CD4-positive, alpha-beta T cell treated with Interleukin-17A for 1 hour (primary cell): Measurements from ENCODE around the gene FLYWCH1.
A peak's percentile ranks its signal among the peaks of the same experiment; 100 is the strongest.

Experiments used
- DNase-seq: peaks from one replicate; pipeline ENCODE4 v3.0.0-alpha.2; 2020

Gene FLYWCH1

DNA sequence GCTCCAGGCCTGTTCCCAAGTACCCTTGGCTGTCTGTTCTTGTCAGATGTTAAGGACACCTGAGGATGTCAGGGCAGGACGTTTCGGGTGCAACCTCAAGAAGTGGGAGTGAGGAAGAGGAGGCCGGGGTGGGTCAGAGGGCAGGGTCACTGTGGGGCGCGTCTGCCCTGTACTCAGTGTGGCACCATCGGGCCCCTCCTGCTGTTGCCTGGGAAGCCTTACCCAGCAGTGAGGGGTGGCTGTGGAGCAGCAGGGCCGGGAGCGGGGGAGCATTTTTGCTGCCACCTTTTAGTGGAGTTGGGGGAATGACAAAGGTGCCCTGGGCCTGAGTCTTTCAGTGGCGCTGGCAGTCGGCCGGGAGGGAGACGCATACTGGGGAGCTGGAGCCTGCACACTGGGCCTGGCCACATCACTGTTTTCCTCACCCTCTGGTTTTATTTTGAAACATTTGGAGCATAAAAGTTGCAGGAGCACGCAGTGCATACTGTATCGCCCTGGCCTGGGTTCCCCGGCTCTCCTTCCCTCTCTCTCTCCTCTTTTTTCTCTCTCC lies 11.1 kb upstream of the FLYWCH1 start:
- no peak for DNase-seq

DNA sequence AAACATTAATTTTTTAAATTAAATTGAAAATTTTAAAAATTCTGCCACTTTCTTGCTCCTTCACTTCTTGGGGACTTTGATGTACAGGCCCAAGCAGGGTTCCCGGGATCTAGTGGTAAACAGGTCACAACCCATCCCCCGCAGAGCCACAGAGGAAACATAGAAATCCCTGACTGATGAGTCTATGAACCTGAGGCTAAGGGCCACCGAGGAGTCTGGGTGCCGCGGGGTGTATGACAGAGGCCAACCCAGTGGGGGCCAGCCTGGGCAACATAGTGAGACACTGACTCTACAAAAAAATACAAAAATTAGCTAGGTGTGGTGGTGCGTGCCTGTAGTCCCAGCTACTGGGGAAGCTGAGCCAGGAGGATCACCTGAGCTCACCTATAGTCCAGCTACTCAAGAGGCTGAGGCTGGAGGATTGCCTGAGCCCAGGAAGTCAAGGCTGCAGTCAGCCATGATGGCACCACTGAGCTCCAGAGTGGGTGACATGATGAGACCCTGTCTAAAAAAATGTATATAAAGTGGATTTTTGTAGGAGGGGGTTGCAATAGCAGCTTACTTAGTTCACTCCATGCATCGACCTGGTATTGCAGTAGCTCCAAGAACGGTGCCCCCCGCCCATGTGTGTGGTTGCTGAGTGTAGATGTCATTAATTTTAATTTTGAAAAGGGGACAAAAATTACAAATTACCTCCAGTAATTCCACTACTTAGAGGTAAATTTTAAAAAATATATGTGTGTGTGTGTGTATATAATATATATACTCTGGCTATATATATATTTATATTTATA lies 9.2 kb upstream of the FLYWCH1 start:
- no peak for DNase-seq

DNA sequence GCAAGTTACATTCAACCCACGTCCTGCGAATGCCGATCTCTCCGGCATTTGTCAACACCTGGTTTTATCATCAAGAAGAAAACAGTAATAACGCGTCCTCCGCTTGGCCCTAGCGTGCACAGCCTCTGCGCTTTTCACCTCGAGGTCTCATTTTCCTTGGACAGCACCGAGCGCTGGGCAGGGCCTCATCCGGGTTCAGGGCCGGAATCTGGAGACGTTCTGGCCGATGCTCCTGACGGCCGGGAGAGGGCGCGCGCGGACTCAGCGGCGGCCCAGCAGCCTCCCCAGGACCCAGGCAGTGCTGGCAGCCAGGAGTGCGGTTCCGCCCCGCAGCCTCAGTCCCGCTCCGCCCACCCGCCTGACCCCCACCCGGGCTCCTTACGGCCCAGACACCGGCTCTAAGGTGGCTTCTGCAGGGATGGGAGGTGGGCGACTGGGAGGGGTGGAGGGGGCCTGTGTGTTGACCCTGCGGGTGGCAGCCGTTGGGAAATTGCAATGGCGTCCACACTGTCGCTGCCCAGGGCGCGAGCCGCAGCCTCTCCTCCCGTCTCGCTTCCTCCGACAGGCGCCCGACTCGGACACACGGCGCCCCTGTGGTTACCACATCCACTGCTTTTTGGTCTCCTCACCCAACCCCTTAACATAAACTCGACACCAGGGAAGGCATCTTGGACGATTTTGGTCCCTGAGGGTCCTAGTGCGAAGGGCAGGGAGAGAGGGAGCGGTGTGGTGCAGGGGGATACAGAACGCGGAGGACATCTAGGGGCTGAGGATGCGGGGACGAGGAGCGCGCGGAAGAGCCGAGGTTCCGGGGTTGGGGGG lies 7.4 kb upstream of the FLYWCH1 start:
- peak; percentile 79 for DNase-seq

DNA sequence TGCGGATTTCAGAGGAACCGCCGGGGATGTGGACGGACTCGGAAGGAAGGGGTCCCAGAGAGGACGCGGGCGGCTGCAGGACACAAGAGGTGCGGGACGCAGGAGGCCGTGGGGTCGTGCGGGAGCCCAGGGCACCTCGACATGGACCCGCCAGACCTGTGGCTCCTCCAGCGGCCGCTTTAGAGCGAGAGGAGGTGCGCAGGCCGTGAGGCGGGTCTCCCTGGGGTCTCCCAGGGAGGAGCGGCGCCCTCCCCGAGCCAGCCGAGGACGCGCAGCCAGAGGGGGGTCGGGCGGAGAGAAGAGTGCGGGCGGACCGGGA lies 6.8 kb upstream of the FLYWCH1 start:
- DNase-seq, result no peak

DNA sequence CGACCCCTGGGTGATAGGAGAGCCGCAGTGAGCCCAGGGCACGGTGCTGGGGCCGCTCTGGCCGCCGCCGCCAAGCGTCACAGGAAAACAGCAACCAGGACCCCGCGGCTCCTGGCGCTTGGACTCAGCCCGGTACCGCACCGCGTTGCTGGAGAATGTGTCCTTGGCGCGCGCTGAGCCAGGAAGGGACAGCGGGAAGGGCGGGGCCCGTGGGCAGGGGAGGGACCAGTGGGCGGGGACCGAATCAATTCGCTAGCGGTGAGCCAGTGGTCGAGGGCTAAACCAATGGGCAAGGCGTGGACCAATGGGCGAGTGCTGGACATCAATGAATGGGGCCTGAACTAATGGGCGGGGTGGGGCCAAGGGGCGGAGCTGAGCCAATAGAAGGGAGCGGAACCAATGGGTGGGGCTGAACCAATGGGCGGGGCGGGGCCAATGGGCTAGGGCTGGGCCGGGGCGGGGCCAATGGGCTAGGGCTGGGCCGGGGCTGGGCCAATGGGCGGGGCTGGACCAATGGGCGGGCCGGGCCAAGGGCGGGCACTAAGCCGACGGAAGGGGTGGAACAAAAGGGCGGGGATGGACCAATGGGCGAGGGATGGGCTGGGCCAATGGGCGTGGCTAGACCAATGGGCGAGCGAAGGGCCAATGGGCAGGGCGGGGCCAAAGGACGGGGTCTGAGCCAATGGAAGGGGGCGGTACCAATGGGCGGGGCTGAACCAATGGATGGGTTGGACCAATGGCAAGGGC lies 6.3 kb upstream of the FLYWCH1 start:
- peak; percentile 95 for DNase-seq

DNA sequence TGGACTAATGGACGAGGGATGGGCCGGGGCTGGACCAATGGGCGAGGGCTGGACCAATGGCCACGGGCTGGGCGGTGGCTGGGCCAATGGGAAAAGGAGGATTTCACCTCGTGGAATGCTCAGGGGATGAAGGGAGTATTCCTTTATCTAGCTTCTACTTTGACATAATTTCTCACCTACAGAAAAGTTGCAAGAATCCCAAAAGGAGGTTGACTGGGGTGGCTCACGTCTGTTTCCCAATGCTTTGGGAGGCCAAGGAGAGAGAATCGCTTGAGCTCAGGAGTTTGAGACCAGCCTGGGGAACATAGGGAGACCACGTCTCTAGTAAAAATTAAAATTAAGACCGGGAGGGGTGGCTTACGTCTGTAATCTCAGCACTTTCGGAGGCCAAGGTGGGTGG lies 5.7 kb upstream of the FLYWCH1 start:
- no peak for DNase-seq

DNA sequence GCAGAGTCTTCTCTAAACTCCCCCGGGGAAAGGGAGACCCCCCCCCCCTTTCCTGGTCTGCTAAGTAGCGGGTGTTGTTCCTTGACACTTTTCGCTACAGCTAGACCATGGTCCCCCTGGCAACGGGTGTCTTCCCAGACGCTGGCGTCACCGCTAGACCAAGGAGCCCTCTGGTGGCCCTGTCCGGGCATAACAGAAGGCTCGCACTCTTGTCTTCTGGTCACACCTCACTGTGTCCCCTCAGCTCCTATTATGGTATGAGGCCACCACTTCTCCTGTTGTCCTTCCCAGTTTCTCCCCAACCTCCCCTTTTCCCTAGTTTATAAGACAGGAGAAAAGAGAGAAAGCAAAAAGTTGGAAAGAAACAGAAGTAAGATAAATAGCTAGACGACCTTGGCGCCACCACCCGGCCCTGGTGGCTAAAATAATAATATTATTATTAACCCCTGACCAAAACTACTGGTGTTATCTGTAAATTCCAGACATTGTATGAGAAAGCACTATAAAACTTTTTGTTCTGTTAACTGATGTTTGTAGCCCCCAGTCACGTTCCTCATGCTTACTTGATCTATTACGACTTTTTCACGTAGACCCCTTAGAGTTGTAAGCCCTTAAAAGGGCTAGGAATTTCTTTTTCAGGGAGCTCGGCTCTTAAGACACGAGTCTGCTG lies 4.5 kb upstream of the FLYWCH1 start:
- peak; percentile 78 for DNase-seq

DNA sequence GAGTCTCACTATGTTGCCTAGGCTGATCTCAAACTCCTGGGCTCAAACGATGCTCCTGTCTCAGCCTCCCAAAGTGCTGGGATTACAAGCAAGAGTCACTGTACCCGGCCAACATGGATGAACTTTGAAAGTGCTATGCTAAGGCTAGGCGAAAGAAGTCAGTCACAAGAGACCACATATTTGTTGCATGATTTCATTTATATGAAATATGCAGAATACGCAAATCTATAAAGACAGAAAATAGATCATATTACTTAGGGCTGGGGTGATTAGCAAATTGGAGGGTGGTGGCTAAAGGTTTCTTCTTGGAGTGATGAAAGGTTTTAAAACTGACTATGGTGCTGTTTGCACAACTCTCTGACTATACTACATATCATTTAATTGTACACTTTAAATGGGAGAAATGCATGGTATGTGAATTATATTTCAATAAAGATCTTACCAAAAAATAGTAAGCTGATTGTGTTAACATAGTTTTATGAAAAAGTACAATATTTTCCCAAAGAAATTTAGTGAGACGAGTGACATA lies 1.2 kb upstream of the FLYWCH1 start:
- no peak for DNase-seq

DNA sequence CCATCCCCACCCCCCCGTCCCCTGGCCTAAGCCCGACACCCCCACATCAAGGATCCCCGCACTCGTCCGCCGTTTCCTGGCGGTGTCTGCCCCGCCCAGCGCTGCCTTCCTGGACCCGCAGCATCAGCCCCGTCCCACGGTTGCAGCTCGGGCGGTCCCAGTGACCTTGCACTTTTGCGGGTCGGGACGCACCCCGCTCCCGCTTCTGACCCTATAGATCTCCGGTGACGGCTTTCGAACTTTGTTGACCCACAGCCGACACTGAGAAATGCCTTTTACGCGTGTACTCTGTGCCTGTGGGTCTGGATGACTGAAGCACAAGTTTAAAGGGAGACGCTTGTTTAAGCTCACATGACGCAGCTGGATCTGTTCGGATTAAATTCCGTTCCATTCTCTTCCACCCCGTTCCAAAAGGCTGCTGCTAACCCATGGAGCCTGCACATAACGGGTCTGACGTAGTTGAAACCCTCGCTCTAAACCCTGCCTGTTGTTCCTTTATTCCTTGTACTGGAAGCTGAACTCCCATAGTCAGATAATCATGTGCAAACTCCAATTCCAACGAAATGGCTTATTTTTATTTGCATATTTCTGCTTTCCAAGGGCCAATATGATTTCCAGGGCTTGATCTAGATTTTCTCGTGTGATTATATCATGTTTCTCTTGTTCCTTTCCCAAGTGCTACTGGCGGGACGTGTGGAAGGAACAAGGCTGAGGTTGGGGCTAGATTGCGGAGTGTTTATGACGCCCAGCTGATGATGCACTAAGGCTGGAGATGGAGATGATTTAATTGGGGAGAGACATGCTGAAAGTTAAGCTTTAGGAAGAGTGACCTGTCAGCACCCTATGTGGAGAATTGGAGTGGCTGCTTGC lies 834 bp downstream of the FLYWCH1 start:
- peak; percentile 41 for DNase-seq

DNA sequence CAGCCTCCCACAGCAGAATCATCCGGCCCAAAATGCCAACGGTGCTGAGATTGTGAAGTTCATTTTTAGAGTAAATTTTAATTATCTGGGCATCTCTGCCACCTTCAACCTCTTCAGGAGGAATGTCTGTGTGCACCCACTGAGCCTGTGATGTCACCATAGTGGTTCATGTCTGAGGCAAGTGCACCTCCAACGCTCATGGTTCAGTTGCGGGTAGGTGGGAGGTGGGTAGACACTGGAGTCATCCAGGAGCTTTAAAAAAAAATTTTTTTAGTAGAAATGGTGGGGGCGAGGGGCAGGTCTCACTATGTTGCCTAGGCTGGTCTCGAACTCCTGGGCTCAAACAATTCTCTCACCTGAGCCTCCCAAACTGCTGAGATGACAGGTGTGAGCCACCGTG lies 1.9 kb downstream of the FLYWCH1 start:
- DNase-seq, result no peak

DNA sequence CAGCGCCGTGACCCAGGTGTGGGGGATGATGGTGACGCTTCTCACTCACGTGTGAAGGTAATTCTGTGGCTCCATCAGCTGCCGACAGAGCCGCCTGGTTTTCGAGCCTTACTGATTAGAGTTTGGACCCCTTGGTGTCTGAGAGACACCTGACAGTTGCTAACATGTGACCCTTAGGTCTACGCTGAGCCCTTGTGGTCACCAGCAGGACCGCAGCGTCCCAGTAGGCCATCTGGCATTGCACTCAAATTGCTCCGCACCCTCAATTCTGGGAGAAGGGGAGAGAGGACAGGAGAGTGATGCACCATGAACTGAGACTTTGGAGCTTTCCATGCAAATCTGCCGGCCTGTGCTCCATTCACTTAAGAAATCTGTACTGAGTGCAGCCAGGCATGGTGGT lies 2.5 kb downstream of the FLYWCH1 start:
- DNase-seq, result no peak

DNA sequence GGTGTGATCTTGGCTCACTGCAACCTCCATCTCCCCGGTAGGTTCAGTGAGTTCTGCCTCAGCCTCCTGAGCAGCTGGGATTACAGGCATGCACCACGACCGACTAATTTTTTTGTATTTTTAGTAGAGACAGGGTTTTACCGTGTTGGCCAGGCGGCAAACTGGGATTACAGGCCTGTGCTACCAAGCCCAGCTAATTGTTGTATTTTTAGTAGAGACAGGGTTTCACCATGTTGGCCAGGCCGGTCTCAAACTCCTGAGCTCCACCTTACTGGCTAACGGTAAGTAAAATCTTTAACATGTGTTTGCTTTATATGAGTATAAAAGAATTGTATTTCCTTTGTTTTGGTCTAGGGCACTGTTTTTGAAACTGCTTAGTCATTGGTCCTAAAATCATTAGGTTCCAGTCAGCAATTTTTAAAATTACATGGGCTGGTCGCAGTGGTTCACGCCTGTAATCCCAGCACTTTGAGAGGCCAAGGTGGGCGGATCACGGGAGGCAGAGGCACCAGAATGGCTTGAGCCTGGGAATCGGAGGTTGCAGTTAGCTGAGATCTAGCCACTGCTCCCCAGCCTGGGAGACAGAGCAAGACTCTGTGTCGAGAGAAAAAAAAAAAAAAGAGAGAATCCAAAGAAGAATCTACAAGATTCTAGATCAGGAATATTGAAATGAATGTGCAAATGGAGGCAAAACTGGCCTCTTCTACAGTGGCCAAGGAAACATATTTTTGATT lies 3.6 kb downstream of the FLYWCH1 start:
- DNase-seq, result no peak

DNA sequence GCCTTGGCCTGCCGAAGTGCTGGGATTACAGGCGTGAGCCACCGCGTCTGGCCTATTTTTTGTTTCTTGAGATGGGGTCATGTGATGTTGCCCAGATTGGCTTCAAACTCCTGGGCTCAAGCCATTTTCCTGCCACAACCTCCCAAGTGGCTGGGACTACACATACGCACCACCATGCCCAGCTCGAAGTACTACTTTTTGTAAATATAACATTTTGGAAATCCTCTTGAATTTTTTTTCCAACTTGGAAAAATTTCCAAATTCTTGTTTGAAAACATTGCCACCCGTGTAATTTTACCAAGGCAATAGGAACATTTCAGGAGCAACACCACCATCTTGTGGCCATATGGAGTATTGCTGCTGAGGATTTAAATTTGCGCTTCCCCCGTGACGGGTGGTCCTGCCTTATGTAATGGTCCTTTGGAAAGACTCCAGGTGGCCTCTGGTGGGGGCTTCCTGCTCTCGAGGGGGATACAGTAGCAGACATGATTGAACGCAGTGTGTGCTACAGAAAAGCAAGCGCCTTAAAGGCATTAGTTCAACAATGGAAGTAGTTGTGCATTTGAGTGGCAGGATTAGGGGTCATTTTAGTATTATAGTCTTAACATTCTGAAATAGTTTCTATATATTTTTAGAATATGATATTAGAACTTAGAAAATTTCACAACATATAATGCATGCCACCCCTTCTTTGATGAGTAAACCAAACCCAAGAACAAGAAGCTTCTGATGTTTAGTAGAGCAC lies 8.0 kb downstream of the FLYWCH1 start:
- peak; percentile 79 for DNase-seq

DNA sequence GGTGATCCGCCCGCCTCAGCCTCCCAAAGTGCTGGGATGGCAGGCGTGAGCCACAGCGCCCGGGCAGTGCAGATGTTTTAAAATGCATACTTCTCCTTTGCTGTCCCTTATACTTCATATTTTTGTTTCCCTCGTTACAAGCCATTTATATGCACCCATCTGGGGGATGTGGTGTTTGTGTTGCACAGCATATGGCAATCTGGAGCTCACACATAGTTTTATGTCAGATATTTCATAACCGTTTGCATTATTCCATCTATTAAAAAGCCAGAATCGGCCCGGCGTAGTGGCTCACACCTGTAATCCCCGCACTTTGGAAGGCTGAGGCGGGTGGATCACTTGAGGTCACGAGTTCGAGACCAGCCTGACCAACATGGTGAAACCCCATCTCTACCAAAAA lies 11.8 kb downstream of the FLYWCH1 start:
- no peak for DNase-seq

DNA sequence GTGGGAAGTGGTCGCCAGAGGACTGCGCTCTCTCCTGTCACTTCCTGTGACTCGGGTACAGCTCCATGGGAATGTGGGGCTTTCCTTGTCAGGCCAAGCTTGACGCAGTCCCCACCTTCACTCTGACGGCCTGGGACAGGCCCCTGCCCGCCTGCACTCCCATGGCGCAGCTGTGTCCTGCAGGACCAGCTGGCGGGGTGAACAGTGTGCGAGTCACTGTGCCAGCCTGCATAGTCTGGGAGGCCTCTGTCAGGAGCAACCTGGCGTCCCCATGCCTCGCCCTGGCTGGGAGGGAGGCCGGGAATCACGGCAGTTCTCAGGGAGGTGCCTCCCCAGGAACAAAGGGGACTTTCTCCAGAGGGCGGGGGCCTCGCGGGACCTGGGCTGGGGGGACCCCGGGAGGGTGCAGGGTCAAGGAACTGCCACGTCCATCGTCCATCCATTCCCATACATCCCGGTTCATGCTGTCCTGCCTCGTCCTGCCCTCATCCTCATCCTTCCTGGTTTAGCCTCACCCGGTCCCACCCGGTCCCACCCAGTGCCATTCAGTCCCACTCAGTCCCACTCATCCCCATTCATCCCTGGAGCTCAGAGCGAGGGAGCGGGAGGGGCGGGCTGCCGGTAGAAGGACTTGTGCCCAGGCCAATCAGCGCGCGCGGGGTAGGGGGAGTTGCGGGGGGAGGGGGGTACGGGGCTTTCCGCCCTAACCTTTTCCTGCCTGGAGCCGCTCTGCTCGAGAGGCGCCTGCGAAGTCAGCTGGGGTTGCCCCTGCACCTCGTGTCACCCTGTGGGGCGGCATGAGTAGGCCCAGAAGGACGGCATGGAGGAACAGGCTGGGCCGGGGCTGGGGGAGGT lies 13.4 kb downstream of the FLYWCH1 start:
- DNase-seq, result no peak

DNA sequence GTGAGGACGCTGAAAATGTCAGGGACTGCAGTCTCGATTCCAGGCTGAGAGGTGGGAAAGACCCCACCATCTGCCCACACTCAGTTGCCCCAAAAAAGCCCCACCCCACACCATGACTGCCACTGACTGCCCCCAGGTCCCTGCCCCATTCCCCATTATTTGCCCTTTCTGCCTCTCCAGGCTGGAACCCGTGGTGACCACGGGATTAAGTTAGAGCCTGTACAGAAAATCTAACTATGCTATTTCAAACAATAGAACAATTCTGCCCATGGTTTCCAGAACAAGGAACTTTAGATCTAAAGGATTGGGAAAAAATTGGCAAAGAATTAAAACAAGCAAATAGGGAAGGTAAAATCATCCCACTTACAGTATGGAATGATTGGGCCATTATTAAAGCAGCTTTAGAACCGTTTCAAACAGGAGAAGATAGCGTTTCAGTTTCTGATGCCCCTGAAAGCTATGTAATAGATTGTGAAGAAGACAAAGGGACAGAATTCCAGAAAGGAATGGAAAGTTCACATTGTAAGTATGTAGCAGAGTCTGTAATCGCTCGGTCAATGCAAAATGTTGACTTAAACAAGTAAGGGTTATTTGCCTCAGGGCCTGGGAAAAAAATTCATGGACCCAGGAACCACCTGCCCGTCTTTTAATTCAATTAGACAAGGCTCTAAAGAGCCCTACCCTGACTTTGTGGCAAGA lies 14.4 kb downstream of the FLYWCH1 start:
- DNase-seq, result no peak

DNA sequence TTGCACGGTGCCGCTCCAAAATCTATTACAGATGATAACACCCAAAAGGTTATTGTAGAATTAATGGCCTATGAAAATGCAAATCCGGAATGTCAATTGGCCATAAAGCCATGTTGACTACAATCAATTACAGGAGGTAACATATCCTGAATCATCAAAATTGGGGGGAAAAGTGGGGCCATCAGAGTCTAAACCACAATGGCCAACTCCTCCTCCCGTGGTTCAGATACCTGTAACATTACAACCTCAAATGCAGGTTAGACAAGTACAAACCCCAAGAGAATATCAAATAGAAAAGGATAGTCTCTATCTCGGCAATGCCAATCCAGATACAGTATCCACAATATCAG lies 14.9 kb downstream of the FLYWCH1 start:
- DNase-seq, result no peak

DNA sequence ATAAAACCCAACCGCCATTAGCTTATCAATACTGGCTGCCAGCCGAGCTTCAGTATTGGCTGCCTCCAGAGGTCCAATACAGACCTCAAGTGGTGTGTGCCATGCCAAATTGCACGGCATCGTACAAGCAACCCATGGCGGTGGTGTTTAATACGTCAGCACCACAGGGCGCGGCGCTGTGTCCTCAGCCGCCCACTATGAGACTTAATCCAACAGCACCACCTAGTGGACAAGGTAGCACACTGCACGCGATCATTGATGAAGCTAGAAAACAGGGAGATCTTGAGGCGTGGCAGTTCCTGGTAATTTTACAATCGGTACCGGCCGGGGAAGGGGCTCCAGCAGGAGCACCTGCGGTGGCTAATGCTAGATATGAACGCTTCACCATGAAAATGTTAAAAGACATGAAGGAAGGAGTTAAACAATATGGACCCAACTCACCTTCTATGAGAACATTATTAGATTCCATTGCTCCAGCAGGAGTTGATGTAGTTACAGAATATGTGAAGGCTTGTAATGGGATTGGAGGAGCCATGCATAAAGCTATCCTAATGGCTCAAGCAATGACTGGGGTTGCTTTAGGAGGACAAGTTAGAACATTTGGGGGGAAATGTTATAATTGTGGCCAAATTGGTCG lies 15.4 kb downstream of the FLYWCH1 start:
- peak; percentile 92 for DNase-seq
